Measurements from ENCODE around the gene PTGES3.
"Not testable (repeated sequence)": the region's sequence is repeated elsewhere in the genome, so short reads cannot be mapped to it uniquely, and the experiment has no call there.

The PTGES3 gene, protein sequence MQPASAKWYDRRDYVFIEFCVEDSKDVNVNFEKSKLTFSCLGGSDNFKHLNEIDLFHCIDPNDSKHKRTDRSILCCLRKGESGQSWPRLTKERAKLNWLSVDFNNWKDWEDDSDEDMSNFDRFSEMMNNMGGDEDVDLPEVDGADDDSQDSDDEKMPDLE

GRCh38 chr12:56688129-56688845 is at the start of gene PTGES3:
Gene PTGES3, minus strand, starts transcription at chr12:56688284. Its CDS starts 285 bp downstream, at chr12:56687999.
- peak; percentile 89 for FAIRE-seq

GRCh38 chr12:56728139-56728861 is 40.2 kb upstream of the PTGES3 start:
- FAIRE-seq = no peak

GRCh38 chr12:56726196-56726675 is 38.2 kb upstream of the PTGES3 start:
- FAIRE-seq = not testable (repeated sequence)

- FAIRE-seq = no peak
These were observed 37.6 kb upstream of the PTGES3 start for GRCh38 chr12:56725723-56726102.

DNA sequence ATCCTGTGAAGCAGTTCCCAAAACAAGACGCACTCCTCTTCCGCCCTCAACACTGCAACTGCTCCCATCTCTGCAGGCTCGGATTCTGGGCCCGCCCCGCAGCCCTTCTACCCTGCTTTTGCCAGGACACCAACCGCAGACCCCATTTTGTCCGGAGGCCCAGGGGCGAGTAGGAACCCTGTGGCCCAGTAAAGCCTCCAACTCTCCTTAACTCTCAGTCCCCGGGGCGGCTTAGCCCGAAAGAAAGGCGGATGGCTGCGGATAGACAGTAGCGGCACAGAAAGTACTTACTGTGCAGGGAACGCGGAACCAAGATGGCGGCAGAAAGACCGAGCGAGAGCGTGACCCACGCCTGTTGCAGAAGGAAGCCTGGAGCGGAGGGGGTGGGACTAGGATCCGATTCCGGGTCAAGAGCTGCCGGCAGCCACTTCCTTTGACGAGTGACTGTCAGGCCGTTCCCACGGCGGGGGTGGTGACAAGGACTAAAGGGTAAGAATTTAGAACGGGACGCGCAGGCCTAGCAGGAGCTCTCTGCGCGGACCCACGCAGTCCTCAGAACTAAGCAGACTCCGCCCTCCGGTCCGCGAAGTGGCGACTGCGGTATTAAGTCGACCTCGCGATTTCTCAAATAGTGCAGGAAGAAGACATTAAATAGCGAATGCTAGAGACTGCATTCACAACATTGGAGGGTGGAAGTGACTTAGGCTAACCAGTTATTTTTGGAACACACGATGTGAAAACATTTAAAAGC is 37.1 kb upstream of the PTGES3 start, which contains the start of gene NACA:
NACA (minus strand) TSS at position 328 of the 751 bp plus-strand sequence. CDS start 778 bp downstream, outside the sequence.
- peak; percentile 95 for FAIRE-seq

- no peak for FAIRE-seq
These were observed 36.6 kb upstream of the PTGES3 start for GRCh38 chr12:56724701-56724971.

DNA sequence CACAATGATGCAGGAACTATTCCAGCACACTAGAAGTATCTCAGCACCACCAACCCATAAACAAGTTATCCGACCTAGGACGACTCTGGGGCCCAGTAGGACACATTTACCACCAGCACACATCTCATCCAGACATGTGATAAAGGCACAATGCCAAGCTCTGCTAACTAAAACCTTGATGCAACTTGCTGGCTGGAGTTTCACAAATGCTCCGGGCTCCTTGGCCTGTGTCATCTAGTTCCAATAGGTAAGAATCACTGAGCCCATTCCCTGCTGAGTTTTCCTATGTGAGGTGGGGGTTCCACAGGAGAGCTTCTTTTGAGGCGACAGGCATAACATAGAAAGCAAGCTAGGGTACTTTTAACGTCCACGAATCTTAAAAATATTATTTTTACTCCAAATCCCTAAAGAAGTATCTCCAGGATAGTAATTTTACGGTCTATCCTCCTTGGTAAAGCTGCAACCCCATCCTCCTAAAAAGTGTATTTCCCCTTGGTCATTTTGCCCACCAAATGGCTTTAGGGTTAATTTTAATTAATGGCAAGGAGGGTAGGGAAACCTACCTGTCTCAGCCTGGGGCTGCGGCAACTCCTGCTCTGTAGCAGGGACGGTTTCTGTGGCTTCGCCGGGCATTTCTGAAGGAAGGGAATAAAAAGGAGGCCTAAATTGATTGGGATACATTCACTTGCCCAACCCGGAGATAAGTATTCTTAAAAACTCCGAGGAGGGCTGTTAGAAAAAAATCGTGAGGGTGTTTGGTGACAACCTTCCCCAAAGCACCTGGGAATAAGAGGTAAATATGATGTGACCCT is 36.0 kb upstream of the PTGES3 start:
- no peak for FAIRE-seq

DNA sequence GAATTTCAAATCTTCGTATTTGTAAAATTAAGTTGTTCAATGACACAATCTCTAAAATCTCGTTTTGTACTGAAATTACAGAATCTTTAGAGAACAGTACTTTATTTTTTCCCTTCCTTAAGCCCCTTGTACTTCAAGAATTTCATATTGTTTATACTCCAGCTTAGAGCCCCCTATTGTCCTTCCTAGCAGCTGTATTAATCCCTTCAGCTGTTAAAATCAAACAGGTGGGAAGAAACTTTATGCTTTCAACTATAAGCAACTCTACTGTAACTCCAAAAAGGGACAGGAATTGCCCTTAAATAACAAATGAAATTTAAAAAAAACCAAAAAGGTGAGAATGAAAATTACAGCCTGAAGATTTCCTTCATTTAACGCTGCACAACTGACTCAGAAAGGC is 35.3 kb upstream of the PTGES3 start:
- FAIRE-seq = no peak

DNA sequence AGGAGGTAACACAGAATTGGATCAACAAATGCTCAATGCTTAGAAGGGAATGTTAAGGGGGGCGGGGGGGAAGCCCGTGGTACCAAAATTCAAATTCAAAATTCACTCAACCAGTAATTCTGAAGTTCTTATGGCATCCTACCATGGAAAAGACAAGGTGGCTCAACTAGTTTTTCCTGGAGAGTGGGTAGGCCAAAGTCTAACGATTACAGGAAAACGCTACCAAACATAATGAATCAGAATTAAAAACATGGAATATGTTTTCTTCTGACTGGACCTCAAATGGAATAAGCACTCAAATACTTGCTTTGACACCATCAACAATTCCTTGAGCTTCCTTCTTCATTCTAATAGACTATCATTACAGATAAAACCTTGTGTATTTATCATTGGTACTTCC is 34.7 kb upstream of the PTGES3 start:
- no peak for FAIRE-seq

GRCh38 chr12:56721721-56722120 is 33.6 kb upstream of the PTGES3 start:
- no peak for FAIRE-seq

- no peak for FAIRE-seq
These were observed 33.1 kb upstream of the PTGES3 start for GRCh38 chr12:56721216-56721615.

DNA sequence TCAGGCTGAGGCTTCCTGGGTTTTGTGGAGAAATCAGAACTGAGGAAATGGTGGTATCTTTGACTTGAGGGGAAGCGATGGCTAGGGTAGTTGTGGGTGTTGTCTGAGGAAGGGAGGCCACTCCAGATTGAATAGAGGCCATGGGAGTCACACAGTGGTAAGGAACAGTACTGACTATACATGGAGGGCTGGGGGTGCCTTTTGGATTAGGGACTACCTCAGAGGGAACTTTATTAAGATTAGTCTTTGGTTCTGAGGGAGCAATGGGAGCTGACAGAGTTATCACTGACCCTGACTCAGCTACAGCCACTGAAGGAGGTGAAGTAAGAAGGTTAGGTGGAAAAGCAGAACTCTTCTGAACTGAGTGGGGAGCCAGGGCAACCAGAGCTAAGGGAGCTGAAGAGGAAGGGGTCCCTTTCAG is 32.7 kb upstream of the PTGES3 start:
- no peak for FAIRE-seq

GRCh38 chr12:56719056-56719455 is 31.0 kb upstream of the PTGES3 start:
- no peak for FAIRE-seq

- FAIRE-seq = no peak
These were observed 30.6 kb upstream of the PTGES3 start for GRCh38 chr12:56718636-56719035.

DNA sequence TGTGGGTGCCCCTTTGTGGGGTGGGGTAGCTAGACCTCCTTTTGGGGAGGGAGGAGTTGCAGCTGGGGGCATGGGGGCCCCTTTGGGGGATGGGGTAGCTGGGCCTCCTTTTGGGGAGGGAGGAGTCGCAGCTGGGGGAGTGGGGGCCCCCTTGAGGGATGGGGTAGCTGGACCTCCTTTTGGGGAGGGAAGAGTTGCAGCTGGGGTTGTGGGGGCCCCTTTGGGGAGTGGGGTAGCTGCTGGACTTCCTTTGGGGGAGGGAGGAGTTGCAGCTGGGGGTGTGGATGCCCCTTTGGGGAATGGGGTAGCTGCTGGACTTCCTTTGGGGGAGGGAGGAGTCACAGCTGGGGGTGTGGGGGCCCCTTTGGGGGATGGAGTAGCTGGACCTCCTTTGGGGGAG is 30.1 kb upstream of the PTGES3 start:
- no peak for FAIRE-seq

DNA sequence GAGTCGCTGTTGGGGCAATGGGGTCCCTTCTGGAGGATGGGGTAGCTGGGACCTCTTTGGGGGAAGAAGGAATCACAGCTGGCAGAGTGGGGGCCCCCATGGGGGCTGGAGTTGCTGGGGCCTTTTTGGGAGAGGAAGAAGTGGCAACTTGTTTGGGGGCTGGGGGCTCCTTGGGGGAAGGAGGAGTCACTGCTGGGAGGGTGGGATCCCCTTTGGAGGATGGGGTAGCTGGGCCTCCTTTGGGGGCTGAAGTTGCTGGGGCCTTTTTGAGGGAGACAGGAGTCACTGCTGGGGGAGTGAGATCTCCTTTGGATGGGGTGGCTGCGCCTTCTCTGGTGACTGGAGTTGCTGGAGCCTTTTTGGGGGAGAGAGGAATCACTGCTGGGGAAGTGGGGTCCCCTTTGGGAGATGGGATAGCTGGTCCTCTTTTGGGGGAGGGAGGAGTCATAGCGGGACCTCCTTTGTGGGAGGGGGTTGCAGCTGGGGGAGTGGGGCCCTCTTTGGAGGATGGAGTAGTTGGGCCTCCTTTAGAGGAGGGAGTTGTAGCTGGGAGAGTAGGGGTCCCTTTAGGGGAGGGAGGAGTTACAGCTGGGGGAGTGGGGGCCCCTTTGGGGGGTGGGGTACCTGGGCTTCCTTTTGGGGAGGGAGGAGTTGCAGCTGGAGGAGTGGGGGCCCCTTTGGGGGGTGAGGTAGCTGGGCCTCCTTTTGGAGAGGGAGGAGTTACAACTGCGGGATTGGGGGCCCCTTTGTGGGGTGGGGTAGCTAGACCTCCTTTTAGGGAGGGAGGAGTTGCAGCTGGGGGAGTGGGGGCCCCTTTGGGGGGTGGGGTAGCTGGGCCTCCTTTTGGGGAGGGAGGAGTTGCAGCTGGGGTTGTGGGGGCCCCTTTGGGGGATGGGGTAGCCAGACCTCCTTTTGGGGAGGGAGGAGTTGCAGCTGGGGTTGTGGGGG is 29.1 kb upstream of the PTGES3 start:
- FAIRE-seq = no peak

- FAIRE-seq = no peak
These were observed 28.4 kb upstream of the PTGES3 start for GRCh38 chr12:56716458-56716857.

GRCh38 chr12:56715798-56716197 is 27.7 kb upstream of the PTGES3 start:
- FAIRE-seq = no peak

GRCh38 chr12:56714431-56714929 is 26.4 kb upstream of the PTGES3 start:
- no peak for FAIRE-seq

DNA sequence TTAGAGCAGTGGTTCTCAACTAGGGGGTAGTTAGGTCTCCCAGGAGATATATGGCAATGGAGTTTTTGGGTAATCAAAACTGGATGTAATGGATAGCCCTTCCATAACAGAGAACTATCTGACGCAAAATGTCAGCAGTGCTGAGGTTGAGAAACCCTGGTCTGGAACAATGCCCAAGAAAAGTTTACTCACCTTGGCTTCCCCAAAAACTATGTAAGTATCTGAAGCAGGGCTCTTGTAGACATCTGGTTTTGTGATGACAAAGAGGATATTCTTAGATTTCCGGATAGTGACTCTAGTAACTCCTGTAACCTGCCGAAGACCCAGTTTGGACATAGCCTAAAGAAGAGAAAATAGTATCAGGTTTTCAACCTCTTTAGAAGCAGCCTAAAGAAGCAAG is 25.3 kb upstream of the PTGES3 start:
- FAIRE-seq = no peak

DNA sequence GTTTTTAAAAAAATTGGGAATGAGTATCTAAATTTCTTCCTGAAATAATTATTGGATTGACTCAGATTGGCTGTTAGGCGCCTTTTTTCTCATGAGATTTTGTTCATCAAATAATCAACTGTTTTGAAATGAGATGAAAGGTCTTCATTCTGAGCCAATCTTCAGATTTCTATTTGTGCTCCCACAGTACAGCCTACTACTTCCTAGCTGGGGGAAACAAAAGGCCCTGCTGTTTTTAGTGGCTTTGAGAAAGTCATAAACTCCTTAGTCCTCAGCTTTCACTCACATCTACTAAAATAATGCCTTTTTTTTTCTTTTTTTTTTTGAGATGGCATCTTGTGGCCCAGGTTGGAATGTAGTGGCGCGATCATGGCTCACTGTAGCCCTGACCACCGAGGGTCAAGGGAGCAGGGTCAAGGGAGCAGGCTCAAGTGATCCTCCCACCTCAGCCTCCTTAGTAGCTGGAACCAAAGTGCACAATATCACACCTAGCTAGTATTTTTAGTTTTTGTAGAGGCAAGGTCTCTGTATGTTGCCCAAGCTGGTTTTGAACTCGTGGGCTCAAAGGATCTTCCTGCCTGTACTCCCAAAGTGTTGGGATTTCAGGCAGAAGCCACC is 21.8 kb upstream of the PTGES3 start:
- peak; percentile 47 for FAIRE-seq

All from G401.6 (cell line).